GM12801 (cell line): Measurements from ENCODE around the gene ROBO2.

ENCODE experiments used
- CTCF ChIP-seq: IDR thresholded peaks from one replicate; pipeline ENCODE4 v1.5.1; 2011; ENCODE audit warnings: control low read depth; ENCODE audit not compliant: insufficient read length; ENCODE audit errors: extremely low read depth

The ROBO2 gene

GRCh38 chr3:77222701-77223100 lies 182.8 kb downstream of the ROBO2 start:
- no peak for TF ChIP-seq CTCF

GRCh38 chr3:77227567-77227966 lies 187.7 kb downstream of the ROBO2 start:
- no peak for TF ChIP-seq CTCF

GRCh38 chr3:77232557-77232956 lies 192.7 kb downstream of the ROBO2 start:
- no peak for TF ChIP-seq CTCF

- TF ChIP-seq CTCF = no peak
Observed at GRCh38 chr3:77234004-77234403, 194.1 kb downstream of the ROBO2 start.

- no peak for TF ChIP-seq CTCF
Observed at GRCh38 chr3:77236118-77236517, 196.2 kb downstream of the ROBO2 start.

GRCh38 chr3:77240072-77240650 lies 200.3 kb downstream of the ROBO2 start:
- TF ChIP-seq CTCF = no peak

- TF ChIP-seq CTCF = no peak
Observed at GRCh38 chr3:77242371-77242770, 202.5 kb downstream of the ROBO2 start.
